Endodermal cell (in vitro differentiated cells): Measurements from ENCODE around the gene PFKL. TPM values are rescaled to one million over a fixed set of nuclear protein-coding genes. Genes with fewer than 3 reads are reported as not detected.

ENCODE experiments used
- DNase-seq: peaks from one replicate; pipeline ENCODE4 v3.0.0-alpha.2; 2017
- H3K27ac ChIP-seq: 2 replicates; pipeline ENCODE4 v1.5.1; 2013; ENCODE audit warnings: mild to moderate bottlenecking, low read depth, low read length, moderate library complexity
- H3K27me3 ChIP-seq: 2 replicates; pipeline ENCODE4 v1.6.1; 2013; ENCODE audit warnings: mild to moderate bottlenecking, low read length, moderate library complexity; ENCODE audit not compliant: insufficient read depth, control insufficient read depth, poor library complexity, severe bottlenecking
- H3K36me3 ChIP-seq: 2 replicates; pipeline ENCODE4 v1.7.0; 2013; ENCODE audit warnings: mild to moderate bottlenecking, low read length, moderate library complexity; ENCODE audit not compliant: control insufficient read depth, insufficient read depth
- H3K4me1 ChIP-seq: one replicate; pipeline ENCODE4 v1.7.0; 2013; ENCODE audit warnings: low read length; ENCODE audit not compliant: control insufficient read depth, insufficient read depth
- H3K4me3 ChIP-seq: 2 replicates; pipeline ENCODE4 v1.5.1; 2013; ENCODE audit warnings: mild to moderate bottlenecking, low read length, moderate library complexity
- H3K9ac ChIP-seq: 2 replicates; pipeline ENCODE4 v1.6.1; 2013; ENCODE audit warnings: mild to moderate bottlenecking, low read length, moderate library complexity; ENCODE audit not compliant: poor library complexity, severe bottlenecking; ENCODE audit errors: extremely low read depth
- H3K9me3 ChIP-seq: 2 replicates; pipeline ENCODE4 v1.6.1; 2013; ENCODE audit warnings: mild to moderate bottlenecking, low read length, moderate library complexity; ENCODE audit not compliant: control insufficient read depth
- H3K27ac Mint-ChIP-seq: 2 replicates; pipeline ENCODE4 v1.8.0; 2020; ENCODE audit warnings: mixed read lengths
- H3K27me3 Mint-ChIP-seq: 2 replicates; pipeline ENCODE4 v1.8.0; 2021; ENCODE audit warnings: mild to moderate bottlenecking, mixed read lengths; ENCODE audit not compliant: insufficient read depth
- H3K36me3 Mint-ChIP-seq: 2 replicates; pipeline ENCODE4 v1.8.0; 2020; ENCODE audit warnings: low read depth, mixed read lengths
- H3K4me1 Mint-ChIP-seq: 2 replicates; pipeline ENCODE4 v1.8.0; 2020; ENCODE audit warnings: mixed read lengths
- H3K4me3 Mint-ChIP-seq: 2 replicates; pipeline ENCODE4 v1.8.0; 2020; ENCODE audit warnings: mild to moderate bottlenecking, moderate library complexity, mixed read lengths
- H3K9me3 Mint-ChIP-seq: 2 replicates; pipeline ENCODE4 v1.8.0; 2020; ENCODE audit warnings: mild to moderate bottlenecking, mixed read lengths
- WGBS, 2 experiments: methylation state at CpG; one replicate each; pipeline versions ENCODE4 v1.1.5 to v1.1.7; 2013; ENCODE audit warnings: missing lambda C conversion rate in 2 of 2, mixed read lengths in 1 of 2; ENCODE audit not compliant: insufficient coverage in 1 of 2, insufficient read length in 1 of 2; 5-methylcytosine and 5-hydroxymethylcytosine counted together
- total RNA-seq, 2 donors: library from RNA; stranded (reverse); fragmentation: NEBNext Ultra II Directional in 1 of 2; extraction: Animal tissue kit (Norgen Biotek cat#: 25700) in 1 of 2; gene quantifications; 2 replicates in 1 of 2; 3 replicates in 1 of 2; pipeline ENCODE4 v1.2.1, GENCODE V29; 2021
- TF ChIP-seq, protein P1 (sequence below): fragments of 200-600 bp; sonication (generic); conservative IDR thresholded peaks from 2 replicates; pipeline ENCODE4 v1.5.0; 2021; ENCODE audit warnings: antibody characterized with exemption, mild to moderate bottlenecking

Gene PFKL
- total RNA-seq, 2 donors from 2014 or later, result 195 to 198 TPM

DNA sequence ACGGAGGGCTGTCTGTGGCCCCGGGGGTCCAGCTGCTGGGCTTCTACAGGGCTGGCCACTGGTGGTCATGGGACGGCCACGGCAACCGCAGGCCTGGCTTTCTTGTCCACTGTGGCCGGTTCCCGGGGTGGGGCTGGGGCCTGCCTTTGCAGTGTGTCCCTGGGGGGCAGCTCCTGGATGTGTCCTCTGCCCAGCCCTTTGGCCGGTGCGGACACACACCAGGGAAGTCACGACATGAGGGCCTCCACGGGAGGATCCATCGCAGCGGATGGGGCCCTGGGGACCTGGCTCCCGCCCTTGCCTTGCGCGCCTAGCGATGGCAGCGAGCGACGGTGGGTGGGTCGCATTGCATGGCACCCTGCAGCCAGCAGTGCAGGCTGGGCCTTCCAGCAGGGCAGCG, 18.0 kb downstream of the PFKL start:
- no peaks in the 10 kb centered on the region for H3K9me3 Mint-ChIP-seq
- H3K4me3 Mint-ChIP-seq, result no peak overlapping the region
- 94 to 97% methylated on average over 17 to 22 of the region's 22 CpGs for WGBS, 2 experiments
- H3K27ac Mint-ChIP-seq, result no peak overlapping the region
- Histone ChIP-seq H3K27ac (no peak overlapping the region), H3K27me3 (no peaks in the 10 kb centered on the region), H3K4me1 (no peaks in the 10 kb centered on the region), H3K4me3 (no peak overlapping the region), H3K9ac (no peak overlapping the region), H3K9me3 (no peaks in the 10 kb centered on the region), H3K36me3 (peaks cover 20% of the 10 kb centered on the region)
- TF ChIP-seq, protein P1, sequence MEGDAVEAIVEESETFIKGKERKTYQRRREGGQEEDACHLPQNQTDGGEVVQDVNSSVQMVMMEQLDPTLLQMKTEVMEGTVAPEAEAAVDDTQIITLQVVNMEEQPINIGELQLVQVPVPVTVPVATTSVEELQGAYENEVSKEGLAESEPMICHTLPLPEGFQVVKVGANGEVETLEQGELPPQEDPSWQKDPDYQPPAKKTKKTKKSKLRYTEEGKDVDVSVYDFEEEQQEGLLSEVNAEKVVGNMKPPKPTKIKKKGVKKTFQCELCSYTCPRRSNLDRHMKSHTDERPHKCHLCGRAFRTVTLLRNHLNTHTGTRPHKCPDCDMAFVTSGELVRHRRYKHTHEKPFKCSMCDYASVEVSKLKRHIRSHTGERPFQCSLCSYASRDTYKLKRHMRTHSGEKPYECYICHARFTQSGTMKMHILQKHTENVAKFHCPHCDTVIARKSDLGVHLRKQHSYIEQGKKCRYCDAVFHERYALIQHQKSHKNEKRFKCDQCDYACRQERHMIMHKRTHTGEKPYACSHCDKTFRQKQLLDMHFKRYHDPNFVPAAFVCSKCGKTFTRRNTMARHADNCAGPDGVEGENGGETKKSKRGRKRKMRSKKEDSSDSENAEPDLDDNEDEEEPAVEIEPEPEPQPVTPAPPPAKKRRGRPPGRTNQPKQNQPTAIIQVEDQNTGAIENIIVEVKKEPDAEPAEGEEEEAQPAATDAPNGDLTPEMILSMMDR, result no peak
- H3K27me3 Mint-ChIP-seq, result no peaks in the 10 kb centered on the region
- H3K4me1 Mint-ChIP-seq, result no peaks in the 10 kb centered on the region
- H3K36me3 Mint-ChIP-seq, result peaks cover 15% of the 10 kb centered on the region
- no peak for DNase-seq

DNA sequence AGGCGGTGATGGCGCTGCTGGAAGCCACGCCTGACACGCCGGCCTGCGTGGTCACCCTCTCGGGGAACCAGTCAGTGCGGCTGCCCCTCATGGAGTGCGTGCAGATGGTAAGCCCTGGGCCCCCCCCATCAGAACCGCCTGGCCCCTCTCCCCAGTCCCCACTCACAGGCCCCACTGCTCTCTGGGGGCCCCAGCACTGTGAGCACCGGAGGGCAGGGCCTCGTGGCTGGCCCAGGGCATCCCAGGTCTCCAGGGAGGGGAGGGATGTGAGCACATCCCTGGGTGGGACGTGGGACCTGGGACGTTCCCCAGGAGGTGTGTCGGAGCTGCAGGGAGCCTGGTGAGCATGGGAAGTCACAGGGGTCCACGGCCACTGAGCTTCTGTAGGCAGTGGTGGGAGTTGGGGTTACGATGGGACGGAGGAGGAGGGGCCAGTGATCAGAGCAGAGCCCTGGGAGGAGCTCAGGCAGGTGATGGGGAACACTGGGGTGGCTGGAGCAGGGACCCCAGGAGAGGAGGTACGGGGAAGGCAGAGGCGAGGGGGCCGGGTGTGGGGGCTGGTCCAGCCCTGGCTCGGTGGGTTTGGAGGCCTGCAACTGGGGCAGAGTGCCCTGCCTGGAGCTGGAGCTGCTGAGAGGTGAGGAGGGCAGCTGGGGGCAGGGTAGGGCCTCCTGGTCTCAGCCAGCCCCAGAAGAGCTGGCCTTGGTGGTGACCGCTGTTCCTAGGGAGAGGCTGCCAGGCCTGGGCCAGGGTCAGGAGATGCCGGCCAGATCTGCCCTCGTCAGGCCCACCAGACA, 18.8 kb downstream of the PFKL start:
- DNase-seq, result no peak
- Mint-ChIP-seq H3K27ac (no peak overlapping the region), H3K9me3 (no peaks in the 10 kb centered on the region), H3K27me3 (no peaks in the 10 kb centered on the region), H3K4me3 (no peak overlapping the region), H3K4me1 (no peaks in the 10 kb centered on the region), H3K36me3 (peaks cover 18% of the 10 kb centered on the region)
- no peak overlapping the region for H3K27ac ChIP-seq
- TF ChIP-seq, protein P1, result no peak
- no peaks in the 10 kb centered on the region for H3K27me3 ChIP-seq
- H3K9ac ChIP-seq, result no peak overlapping the region
- H3K36me3 ChIP-seq, result peaks cover 20% of the 10 kb centered on the region
- WGBS, 2 experiments, result 96 to 98% methylated on average over 17 to 25 of the region's 25 CpGs
- no peaks in the 10 kb centered on the region for H3K9me3 ChIP-seq
- H3K4me3 ChIP-seq, result no peak overlapping the region
- H3K4me1 ChIP-seq, result no peaks in the 10 kb centered on the region

DNA sequence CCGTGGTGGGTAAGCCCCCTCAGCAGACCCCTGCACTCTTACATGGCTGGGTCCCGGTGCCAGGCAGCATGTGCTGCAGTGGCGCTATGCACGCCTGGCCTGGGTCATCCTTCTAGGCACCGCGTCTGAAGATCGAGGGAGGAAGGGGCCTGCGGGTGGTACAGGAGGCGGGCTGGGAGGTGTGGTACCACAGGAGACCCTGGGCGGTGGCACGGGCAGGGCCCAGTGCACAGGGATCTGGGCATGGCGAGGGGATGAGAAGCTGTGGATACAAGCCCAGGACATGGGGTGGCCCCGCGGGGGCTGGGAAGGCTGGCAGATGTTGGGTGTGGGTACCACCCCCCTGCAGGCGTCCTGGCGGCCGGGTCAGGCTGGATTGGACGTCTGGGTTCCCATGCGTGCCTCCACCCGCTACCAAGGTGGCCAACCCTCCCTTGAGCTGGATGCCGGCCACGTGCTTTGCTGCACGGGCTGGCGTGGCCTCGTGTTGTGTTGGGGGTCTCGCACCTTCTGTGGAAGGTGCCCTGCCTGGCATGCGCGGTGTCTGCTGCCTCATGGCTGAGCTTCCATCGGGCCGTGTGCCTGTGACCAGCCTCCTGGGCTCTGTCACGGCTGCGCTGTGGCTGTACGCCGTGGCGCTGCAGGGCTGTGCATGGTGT, 19.7 kb downstream of the PFKL start:
- Histone ChIP-seq H3K4me3 (no peak overlapping the region), H3K36me3 (peaks cover 26% of the 10 kb centered on the region), H3K27ac (no peak overlapping the region), H3K4me1 (no peaks in the 10 kb centered on the region), H3K27me3 (no peaks in the 10 kb centered on the region), H3K9ac (no peak overlapping the region), H3K9me3 (no peaks in the 10 kb centered on the region)
- Mint-ChIP-seq H3K36me3 (peaks cover 18% of the 10 kb centered on the region), H3K27me3 (no peaks in the 10 kb centered on the region), H3K9me3 (no peaks in the 10 kb centered on the region), H3K4me3 (no peak overlapping the region), H3K4me1 (no peaks in the 10 kb centered on the region), H3K27ac (no peak overlapping the region)
- TF ChIP-seq, protein P1, result no peak
- DNase-seq, result no peak
- WGBS, 2 experiments, result 94 to 95% methylated on average over 29 to 35 of the region's 35 CpGs
